Measurements from ENCODE around the gene SHISA7.
A peak's percentile ranks its signal among the peaks of the same experiment; 100 is the strongest.

Gene SHISA7

DNA sequence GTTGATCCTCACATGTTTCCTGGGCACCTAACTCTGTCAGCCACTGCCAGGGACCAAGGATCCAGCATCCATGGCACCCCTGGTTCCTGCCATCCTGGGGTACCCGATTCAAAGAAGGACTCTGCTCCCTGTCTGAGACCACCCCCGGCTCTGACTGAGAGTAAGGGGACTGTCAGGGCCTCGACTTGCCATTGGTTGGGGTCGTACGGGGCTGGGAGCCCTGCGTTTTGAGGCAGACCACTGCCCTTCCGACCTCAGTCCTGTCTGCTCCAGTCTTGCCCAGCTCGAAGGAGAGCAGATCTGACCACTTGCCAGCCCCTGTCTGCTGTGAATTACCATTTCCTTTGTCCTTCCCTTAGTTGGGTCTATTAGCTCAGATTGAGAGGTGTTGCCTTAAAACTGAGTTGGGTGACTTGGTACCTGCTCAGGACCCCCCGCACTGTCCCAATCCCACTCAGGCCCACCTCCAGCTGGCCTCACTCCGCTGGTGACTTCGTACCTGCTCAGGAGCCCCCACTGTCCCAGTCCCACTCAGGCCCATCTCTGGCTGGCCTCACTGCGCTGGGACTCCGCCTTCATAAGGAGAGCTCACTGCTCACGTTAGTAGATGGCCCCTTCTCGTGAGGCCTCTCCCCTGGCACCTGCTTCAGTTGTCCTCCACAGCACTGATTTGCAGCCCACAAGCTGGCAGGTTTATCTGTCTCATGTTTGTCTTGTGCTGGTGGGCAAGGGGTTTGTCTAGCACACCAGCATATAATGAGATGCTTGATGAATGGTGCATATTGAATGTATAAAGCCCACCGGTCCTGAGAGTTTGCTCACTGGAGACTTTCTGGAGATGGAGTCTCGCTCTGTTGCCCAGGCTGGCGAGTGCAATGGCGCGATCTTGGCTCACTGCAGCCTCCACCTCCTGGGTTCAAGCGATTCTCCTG is 53.4 kb downstream of the SHISA7 start:
- DNase-seq (ENCODE audit: insufficient read length, low spot score), result no peak
- FAIRE-seq, result no peak
- TF ChIP-seq, protein P1, sequence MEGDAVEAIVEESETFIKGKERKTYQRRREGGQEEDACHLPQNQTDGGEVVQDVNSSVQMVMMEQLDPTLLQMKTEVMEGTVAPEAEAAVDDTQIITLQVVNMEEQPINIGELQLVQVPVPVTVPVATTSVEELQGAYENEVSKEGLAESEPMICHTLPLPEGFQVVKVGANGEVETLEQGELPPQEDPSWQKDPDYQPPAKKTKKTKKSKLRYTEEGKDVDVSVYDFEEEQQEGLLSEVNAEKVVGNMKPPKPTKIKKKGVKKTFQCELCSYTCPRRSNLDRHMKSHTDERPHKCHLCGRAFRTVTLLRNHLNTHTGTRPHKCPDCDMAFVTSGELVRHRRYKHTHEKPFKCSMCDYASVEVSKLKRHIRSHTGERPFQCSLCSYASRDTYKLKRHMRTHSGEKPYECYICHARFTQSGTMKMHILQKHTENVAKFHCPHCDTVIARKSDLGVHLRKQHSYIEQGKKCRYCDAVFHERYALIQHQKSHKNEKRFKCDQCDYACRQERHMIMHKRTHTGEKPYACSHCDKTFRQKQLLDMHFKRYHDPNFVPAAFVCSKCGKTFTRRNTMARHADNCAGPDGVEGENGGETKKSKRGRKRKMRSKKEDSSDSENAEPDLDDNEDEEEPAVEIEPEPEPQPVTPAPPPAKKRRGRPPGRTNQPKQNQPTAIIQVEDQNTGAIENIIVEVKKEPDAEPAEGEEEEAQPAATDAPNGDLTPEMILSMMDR (IDR thresholded peaks at IDR 0.05; ENCODE audit: insufficient read depth, missing control alignments), result no peak

DNA sequence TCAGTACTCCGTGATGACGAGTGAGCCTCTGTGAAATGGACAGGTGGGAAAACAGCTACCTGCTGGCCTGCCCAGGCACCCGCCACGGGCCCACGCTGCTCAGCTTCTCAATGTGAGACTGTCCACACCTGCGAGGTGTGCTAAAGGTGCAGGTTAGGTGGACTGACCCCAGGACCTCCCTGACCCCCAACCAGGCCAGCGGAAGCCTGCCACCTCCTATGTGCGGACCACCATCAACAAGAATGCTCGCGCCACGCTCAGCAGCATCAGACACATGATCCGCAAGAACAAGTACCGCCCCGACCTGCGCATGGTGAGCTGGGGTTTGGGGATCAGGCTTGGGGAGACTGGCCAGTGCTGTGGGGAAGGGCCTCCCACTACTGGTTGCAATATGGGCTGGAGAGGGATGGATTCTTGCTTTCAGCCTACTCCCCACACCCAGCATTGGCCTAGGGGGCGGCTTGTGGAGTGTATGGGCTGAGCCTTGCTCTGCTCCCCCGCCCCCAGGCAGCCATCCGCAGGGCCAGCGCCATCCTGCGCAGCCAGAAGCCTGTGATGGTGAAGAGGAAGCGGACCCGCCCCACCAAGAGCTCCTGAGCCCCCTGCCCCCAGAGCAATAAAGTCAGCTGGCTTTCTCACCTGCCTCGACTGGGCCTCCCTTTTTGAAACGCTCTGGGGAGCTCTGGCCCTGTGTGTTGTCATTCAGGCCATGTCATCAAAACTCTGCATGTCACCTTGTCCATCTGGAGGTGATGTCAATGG is 55.2 kb downstream of the SHISA7 start:
- no peak for DNase-seq (ENCODE audit: insufficient read length, low spot score)
- TF ChIP-seq, protein P1 (IDR thresholded peaks at IDR 0.05; ENCODE audit: insufficient read depth, missing control alignments), result no peak
- FAIRE-seq, result no peak

DNA sequence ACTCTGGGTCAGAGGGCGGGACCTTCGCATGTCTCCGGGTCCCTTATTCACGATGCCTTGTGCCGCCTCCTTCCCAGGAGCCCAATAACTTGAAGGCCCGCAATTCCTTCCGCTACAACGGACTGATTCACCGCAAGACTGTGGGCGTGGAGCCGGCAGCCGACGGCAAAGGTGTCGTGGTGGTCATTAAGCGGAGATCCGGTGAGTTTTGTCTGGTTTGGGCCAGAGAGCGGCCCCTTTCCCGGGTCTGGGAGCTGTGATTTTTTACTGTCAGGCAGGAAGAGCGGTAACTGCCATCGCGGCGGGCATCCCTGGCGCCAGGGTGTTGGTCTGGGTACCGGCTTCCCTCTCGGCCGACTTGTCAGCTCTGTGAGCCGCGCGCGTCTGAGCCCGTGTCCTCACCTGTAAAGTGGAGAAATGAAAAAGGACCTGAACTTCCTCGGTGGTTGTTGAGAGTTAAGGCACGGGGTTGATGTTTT is 56.6 kb downstream of the SHISA7 start:
- no peak for FAIRE-seq
- no peak for DNase-seq (ENCODE audit: insufficient read length, low spot score)
- TF ChIP-seq, protein P1 (IDR thresholded peaks at IDR 0.05; ENCODE audit: insufficient read depth, missing control alignments), result no peak

DNA sequence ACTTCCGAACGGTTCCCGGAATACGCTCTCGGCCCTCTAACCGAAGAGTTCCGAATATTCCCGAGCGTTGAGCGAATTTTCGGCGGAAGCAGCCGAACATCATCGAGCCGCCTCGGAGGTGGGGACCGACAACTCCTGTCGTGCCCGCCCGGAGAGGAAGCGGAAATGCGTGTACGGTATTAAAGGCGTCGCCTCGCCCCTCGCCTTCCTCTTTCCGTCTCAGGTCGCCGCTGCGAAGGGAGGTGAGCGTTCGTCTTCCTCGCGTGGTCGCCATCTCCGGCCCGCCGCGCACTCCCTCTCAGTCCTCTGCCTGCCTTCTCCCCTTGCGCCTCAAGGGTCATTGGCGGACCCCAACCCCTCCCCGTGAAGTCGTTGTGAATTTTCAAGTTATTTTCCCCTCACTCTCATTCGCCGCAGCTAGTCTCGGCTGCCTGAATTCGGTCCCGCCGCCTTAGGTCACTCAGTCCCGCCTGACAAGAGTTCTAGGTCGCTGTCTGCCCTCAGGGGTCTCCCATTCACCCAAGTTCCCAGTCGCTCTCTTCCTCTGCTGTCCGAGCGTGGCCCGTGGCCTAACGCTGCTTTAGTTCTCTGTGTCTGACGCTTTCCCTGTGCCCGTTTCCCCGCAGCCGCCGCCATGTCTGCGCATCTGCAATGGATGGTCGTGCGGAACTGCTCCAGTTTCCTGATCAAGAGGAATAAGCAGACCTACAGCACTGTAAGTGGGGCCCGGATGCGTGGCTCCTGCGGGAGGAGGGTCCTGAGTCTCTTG is 57.2 kb downstream of the SHISA7 start, which contains the start of gene RPL28:
RPL28 (plus strand) TSS at position 209 of the 769 bp plus-strand sequence; CDS start at position 635, 426 bp downstream.
- TF ChIP-seq, protein P1 (IDR thresholded peaks at IDR 0.05; ENCODE audit: insufficient read depth, missing control alignments), result no peak
- peak; percentile 81 for DNase-seq (ENCODE audit: insufficient read length, low spot score)
- no peak for FAIRE-seq

DNA sequence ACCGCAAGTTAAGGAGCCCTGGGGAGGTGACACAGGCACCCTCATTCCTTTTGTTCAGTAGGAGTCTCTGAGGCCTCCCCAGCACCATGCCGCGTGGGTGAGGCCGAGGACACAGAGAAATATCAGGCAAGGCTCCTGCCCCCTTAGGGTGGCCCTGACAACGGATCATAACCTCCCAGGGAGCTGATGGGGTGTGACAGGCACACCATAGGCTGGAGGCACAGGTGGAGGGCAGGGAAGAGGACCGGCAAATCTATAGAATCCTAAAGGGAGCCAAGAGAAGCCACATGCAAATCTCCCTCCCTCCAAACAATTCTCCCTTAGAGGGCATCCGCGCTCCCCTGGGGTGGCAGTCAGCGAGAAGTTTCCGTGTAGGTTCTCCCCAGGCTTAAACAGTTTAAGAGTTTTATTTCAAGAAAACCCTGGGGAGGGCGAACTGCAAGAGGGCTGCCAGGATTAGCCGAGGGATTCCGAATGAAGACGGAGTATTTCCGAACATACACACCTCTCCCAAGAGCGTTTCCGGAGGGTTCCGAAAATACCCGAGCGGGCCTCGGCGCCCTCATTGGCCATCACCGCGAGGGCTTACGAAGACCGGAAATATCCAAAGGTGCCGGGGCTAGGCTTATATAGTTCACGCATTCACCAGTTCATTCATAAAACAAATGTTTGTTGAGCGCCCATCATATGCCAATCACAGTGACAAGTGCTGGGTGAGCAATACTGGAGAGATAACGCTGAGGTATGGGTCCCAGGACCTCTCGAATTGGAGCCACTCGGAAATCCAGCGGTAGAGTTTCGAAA is 58.0 kb downstream of the SHISA7 start:
- DNase-seq (ENCODE audit: insufficient read length, low spot score), result no peak
- no peak for FAIRE-seq
- TF ChIP-seq, protein P1 (IDR thresholded peaks at IDR 0.05; ENCODE audit: insufficient read depth, missing control alignments), result no peak

All from D721Med (cell line).